ENCODE measurements around the gene LIMS2.

LIMS2 gene

GRCh38 chr2:127612111-127612822 lies 63.1 kb downstream of the LIMS2 start:
- H3K36me3 ChIP-seq (ENCODE audit: insufficient read depth, insufficient read length, low read length) = no peaks in the 10 kb centered on the region
- TF ChIP-seq ZNF274 (IDR thresholded peaks at IDR 0.05; ENCODE audit: low read depth, low read length) (no peak), SUZ12 (IDR thresholded peaks at IDR 0.05; ENCODE audit: extremely low read depth, insufficient read depth, insufficient read length) (no peak), YY1 (IDR thresholded peaks at IDR 0.05; ENCODE audit: insufficient read depth, insufficient read length) (no peak)
- H3K4me3 ChIP-seq (ENCODE audit: insufficient read length, low read depth) = no peak overlapping the region
- peaks cover 6% of the 10 kb centered on the region; the same call in 1 of the 2 replicates for H3K9me3 ChIP-seq (ENCODE audit: insufficient read depth, low read length)
- no peaks in the 10 kb centered on the region for H3K27me3 ChIP-seq (ENCODE audit: insufficient read depth, insufficient read length)
- no peaks in the 10 kb centered on the region for H3K4me1 ChIP-seq (ENCODE audit: insufficient read depth, insufficient read length)
- no peak overlapping the region for H3K9ac ChIP-seq (ENCODE audit: insufficient read length, low read depth)
- DNase-seq (ENCODE audit: low read depth, low spot score) = no peak

GRCh38 chr2:127611076-127611925 lies 64.0 kb downstream of the LIMS2 start:
- no peak overlapping the region for H3K4me3 ChIP-seq (ENCODE audit: insufficient read length, low read depth)
- no peaks in the 10 kb centered on the region for H3K4me1 ChIP-seq (ENCODE audit: insufficient read depth, insufficient read length)
- H3K9ac ChIP-seq (ENCODE audit: insufficient read length, low read depth) = no peak overlapping the region
- no peaks in the 10 kb centered on the region for H3K27me3 ChIP-seq (ENCODE audit: insufficient read depth, insufficient read length)
- no peak for DNase-seq (ENCODE audit: low read depth, low spot score)
- TF ChIP-seq YY1 (IDR thresholded peaks at IDR 0.05; ENCODE audit: insufficient read depth, insufficient read length) (no peak), ZNF274 (IDR thresholded peaks at IDR 0.05; ENCODE audit: low read depth, low read length) (no peak), SUZ12 (IDR thresholded peaks at IDR 0.05; ENCODE audit: extremely low read depth, insufficient read depth, insufficient read length) (no peak)
- H3K9me3 ChIP-seq (ENCODE audit: insufficient read depth, low read length) = peaks cover 6% of the 10 kb centered on the region; the same call in 1 of the 2 replicates
- H3K36me3 ChIP-seq (ENCODE audit: insufficient read depth, insufficient read length, low read length) = no peaks in the 10 kb centered on the region

GRCh38 chr2:127610561-127610960 lies 64.8 kb downstream of the LIMS2 start:
- no peak overlapping the region for H3K4me3 ChIP-seq (ENCODE audit: insufficient read length, low read depth)
- no peaks in the 10 kb centered on the region for H3K4me1 ChIP-seq (ENCODE audit: insufficient read depth, insufficient read length)
- TF ChIP-seq SUZ12 (IDR thresholded peaks at IDR 0.05; ENCODE audit: extremely low read depth, insufficient read depth, insufficient read length) = no peak
- no peak for TF ChIP-seq YY1 (IDR thresholded peaks at IDR 0.05; ENCODE audit: insufficient read depth, insufficient read length)
- TF ChIP-seq ZNF274 (IDR thresholded peaks at IDR 0.05; ENCODE audit: low read depth, low read length) = no peak
- no peak for DNase-seq (ENCODE audit: low read depth, low spot score)
- H3K9me3 ChIP-seq (ENCODE audit: insufficient read depth, low read length) = peaks cover 6% of the 10 kb centered on the region; the same call in 1 of the 2 replicates
- H3K36me3 ChIP-seq (ENCODE audit: insufficient read depth, insufficient read length, low read length) = no peaks in the 10 kb centered on the region
- no peaks in the 10 kb centered on the region for H3K27me3 ChIP-seq (ENCODE audit: insufficient read depth, insufficient read length)
- no peak overlapping the region for H3K9ac ChIP-seq (ENCODE audit: insufficient read length, low read depth)

GRCh38 chr2:127609818-127610217 lies 65.5 kb downstream of the LIMS2 start:
- Histone ChIP-seq H3K27me3 (ENCODE audit: insufficient read depth, insufficient read length) (no peaks in the 10 kb centered on the region), H3K9me3 (ENCODE audit: insufficient read depth, low read length) (peaks cover 6% of the 10 kb centered on the region; the same call in 1 of the 2 replicates), H3K4me1 (ENCODE audit: insufficient read depth, insufficient read length) (no peaks in the 10 kb centered on the region), H3K9ac (ENCODE audit: insufficient read length, low read depth) (no peak overlapping the region), H3K36me3 (ENCODE audit: insufficient read depth, insufficient read length, low read length) (no peaks in the 10 kb centered on the region), H3K4me3 (ENCODE audit: insufficient read length, low read depth) (no peak overlapping the region)
- TF ChIP-seq SUZ12 (IDR thresholded peaks at IDR 0.05; ENCODE audit: extremely low read depth, insufficient read depth, insufficient read length) (no peak), ZNF274 (IDR thresholded peaks at IDR 0.05; ENCODE audit: low read depth, low read length) (no peak), YY1 (IDR thresholded peaks at IDR 0.05; ENCODE audit: insufficient read depth, insufficient read length) (no peak)
- no peak for DNase-seq (ENCODE audit: low read depth, low spot score)

GRCh38 chr2:127609031-127609751 lies 66.1 kb downstream of the LIMS2 start:
- TF ChIP-seq ZNF274 (IDR thresholded peaks at IDR 0.05; ENCODE audit: low read depth, low read length) = no peak
- TF ChIP-seq YY1 (IDR thresholded peaks at IDR 0.05; ENCODE audit: insufficient read depth, insufficient read length) = no peak
- no peak for TF ChIP-seq SUZ12 (IDR thresholded peaks at IDR 0.05; ENCODE audit: extremely low read depth, insufficient read depth, insufficient read length)
- Histone ChIP-seq H3K27me3 (ENCODE audit: insufficient read depth, insufficient read length) (no peaks in the 10 kb centered on the region), H3K9me3 (ENCODE audit: insufficient read depth, low read length) (peaks cover 6% of the 10 kb centered on the region; the same call in 1 of the 2 replicates), H3K4me1 (ENCODE audit: insufficient read depth, insufficient read length) (no peaks in the 10 kb centered on the region), H3K4me3 (ENCODE audit: insufficient read length, low read depth) (no peak overlapping the region), H3K36me3 (ENCODE audit: insufficient read depth, insufficient read length, low read length) (no peaks in the 10 kb centered on the region), H3K9ac (ENCODE audit: insufficient read length, low read depth) (no peak overlapping the region)
- no peak for DNase-seq (ENCODE audit: low read depth, low spot score)

GRCh38 chr2:127608061-127609030 lies 67.0 kb downstream of the LIMS2 start:
- Histone ChIP-seq H3K9ac (ENCODE audit: insufficient read length, low read depth) (no peak overlapping the region), H3K27me3 (ENCODE audit: insufficient read depth, insufficient read length) (no peaks in the 10 kb centered on the region), H3K36me3 (ENCODE audit: insufficient read depth, insufficient read length, low read length) (no peaks in the 10 kb centered on the region), H3K4me1 (ENCODE audit: insufficient read depth, insufficient read length) (no peaks in the 10 kb centered on the region), H3K9me3 (ENCODE audit: insufficient read depth, low read length) (peaks cover 4% of the 10 kb centered on the region; the same call in 1 of the 2 replicates), H3K4me3 (ENCODE audit: insufficient read length, low read depth) (no peak overlapping the region)
- no peak for TF ChIP-seq SUZ12 (IDR thresholded peaks at IDR 0.05; ENCODE audit: extremely low read depth, insufficient read depth, insufficient read length)
- no peak for TF ChIP-seq ZNF274 (IDR thresholded peaks at IDR 0.05; ENCODE audit: low read depth, low read length)
- no peak for TF ChIP-seq YY1 (IDR thresholded peaks at IDR 0.05; ENCODE audit: insufficient read depth, insufficient read length)
- no peak for DNase-seq (ENCODE audit: low read depth, low spot score)

All from NT2/D1 (cell line).